COLO668 (cell line): ENCODE results near the gene TMA7B.
"Not testable (repeated sequence)": the region's sequence is repeated elsewhere in the genome, so short reads cannot be mapped to it uniquely, and the experiment has no call there.

ENCODE experiments used
- DNase-seq: peaks from one replicate; lab custom pipeline; 2025; ENCODE audit not compliant: unreplicated experiment; lab: John Stamatoyannopoulos, UW

The TMA7B gene

DNA sequence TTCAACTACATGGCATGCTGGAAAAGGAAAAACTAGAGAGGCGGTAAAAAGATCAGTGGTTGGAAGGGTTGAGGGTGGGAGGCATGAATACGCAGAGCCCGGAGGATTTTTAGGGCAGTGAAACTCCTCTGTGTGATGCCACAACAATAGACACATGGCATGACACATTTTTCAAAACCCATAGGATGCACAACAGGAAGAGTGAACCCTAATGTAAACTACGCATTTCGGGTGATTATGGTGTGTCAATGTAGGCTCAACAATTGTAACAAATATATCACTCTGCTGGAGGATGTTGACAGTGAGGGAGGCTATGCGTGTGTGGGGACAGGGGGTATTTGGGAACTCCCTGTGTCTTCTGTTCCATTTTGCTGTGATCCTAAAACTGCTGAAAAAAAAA is 18.9 kb downstream of the TMA7B start:
- DNase-seq = no peak

GRCh38 chr22:39979458-39979857 is 19.3 kb downstream of the TMA7B start:
- DNase-seq = no peak

GRCh38 chr22:39980596-39980995 is 20.4 kb downstream of the TMA7B start:
- DNase-seq = no peak

GRCh38 chr22:39983346-39983745 is 23.1 kb downstream of the TMA7B start:
- no peak for DNase-seq

DNA sequence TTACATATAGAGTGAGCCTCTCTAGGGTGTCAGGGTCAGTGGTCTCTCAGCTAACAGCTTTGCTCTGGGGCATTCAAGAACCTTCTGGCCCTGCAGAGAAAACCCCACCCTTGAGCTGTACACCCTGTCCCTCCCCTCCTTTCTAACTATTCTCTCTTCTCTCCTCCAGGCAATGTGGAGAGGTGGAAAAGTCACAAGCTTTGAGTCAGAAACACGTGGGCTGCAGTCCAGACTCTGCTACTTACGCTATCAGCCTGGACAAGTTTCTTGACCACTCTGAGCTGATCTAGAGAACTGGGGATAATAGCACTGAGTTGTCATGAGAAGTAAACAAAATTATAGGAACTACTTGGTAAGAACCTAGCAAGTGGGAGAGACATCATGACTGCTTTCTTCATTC is 23.8 kb downstream of the TMA7B start:
- no peak for DNase-seq

GRCh38 chr22:39984746-39985145 is 24.5 kb downstream of the TMA7B start:
- DNase-seq = no peak

DNA sequence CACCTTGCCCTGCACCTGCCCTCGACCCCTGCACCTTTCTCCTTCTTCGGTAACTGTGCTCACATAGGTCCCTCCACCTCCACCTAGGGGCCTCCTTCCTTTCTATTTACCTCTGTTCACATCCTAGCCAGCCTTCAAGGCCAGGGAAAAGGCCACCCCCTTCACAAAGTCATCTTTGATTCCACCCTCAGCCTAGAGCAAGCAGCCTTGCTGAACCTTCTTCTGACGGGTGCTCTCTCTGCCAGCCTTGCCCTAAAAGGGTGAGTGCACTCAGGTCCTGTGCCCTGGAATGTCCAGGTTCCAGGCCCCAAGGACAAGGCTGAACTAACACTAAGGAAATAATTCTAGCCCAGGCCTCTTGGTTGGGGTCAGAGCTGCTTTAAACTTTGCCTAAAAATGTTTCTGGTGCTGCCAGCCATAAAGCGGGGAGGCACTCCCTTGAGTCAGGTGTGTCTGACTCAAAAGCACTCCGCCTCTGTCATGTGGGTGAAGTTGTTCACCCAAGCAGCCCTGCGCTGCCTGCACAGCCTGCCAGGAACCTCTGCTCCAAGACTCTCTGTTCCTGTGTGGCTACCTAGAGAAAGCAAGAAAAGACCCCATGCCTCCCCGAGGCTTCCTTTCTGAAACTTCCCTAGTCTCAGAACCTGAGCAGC is 25.3 kb downstream of the TMA7B start:
- DNase-seq = no peak

DNA sequence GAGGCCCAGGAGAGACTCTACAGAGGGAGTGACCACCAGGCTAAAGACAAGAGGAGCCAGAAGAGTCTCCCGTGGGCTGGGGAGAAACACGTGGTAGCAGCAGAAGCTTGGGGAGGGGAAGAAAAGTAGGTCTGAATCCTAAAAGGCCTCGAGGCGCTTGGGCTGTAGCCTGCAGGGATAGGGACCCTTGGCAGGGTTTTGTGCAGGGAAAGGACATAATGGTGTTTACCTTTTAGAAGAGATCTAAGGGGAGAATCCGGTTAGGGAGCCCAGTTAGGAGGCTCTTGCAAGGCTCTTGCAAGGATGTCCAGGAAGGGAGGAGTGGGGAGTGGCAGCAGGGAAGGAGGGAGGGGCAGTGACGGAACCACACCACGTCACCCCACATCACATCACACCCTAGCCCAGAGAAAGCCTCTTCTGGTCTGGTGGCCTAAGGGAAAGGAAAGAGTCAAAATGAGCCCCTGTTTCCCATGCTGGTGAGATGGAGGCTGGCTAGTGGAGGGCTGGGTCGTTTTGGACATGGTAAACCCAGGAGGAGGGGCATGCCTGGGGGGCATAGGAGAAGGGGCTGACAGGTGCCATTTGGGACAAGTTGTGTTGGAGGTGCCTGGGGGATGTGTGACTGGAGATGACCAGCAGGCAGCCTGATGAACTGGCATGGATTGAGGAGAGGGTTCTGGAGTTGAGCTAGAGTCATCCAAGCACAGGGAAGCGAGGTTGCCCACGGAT is 28.4 kb downstream of the TMA7B start:
- no peak for DNase-seq

DNA sequence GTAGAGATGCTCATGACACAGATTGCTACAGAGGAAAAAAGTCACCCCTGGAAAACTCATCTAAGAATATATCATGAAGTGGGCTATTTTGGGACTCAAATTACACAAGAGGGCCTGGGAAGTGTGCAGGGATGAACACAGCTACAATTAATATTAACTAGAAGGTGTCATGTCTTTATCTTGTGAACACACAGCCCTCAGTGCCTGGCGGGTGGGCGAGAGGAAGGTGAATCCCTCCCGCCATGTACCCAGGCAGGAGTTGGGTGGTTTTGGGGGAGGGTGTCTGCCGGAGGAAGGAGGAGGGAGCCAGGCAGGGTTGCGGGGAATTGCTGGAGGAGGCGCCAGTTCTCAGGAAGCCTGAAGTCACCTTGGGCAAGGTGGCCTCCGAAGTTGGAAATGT is 29.4 kb downstream of the TMA7B start:
- DNase-seq = no peak

GRCh38 chr22:39990686-39991085 is 30.5 kb downstream of the TMA7B start:
- DNase-seq = no peak

DNA sequence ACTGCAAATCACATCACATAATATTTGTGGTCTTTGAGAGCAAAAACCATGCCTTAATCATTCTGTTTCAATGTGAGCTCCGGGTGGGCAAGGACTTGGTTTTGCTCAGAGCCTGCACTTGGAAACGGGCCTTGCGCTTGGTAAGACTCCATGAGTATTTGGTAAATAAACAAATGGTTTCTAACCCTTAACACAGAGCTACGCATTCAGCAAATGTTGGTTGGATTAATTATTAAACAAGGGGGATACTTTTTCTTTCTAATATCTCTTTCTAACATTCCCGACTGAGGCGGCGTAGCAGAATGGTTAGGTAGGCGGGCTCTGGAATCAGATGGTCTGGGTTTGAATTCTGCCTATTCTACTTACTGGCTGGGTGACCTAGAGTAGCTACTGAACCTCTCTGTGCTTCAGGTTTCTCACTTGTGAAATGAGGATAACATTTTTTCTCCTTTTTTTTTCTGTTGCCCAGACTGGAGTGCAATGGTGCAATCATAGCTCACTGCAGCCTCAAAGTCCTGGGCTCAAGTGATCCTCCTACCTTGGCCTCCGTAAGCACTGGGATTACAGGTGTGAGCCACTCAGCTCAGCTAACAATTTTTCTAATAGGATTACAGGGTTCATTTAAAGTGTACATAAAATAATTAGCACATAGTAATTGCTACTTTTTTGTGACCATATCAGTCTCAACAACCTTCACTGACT is 31.1 kb downstream of the TMA7B start:
- peak; percentile 23 for DNase-seq

- no peak for DNase-seq
Measured at GRCh38 chr22:39992088-39992826, 32.1 kb downstream of the TMA7B start.

DNA sequence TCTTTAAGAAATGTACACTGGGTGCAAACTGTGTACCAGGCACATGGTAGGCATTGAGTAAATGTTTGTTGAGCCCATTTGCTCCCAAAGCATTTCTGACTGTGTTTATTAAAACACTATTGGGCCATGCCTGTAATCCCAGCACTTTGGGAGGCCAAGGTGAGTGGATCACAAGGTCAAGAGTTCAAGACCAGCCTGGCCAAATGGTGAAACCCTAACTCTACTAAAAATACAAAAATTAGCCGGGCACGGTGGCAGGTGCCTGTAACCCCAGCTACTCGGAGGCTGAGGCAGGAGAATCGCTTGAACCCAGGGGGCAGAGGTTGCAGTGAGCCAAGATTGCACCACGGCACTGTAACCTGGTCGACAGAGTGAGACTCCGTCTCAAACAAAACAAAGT is 32.7 kb downstream of the TMA7B start:
- not testable (repeated sequence) for DNase-seq

GRCh38 chr22:39994041-39994565 is 33.9 kb downstream of the TMA7B start:
- no peak for DNase-seq

DNA sequence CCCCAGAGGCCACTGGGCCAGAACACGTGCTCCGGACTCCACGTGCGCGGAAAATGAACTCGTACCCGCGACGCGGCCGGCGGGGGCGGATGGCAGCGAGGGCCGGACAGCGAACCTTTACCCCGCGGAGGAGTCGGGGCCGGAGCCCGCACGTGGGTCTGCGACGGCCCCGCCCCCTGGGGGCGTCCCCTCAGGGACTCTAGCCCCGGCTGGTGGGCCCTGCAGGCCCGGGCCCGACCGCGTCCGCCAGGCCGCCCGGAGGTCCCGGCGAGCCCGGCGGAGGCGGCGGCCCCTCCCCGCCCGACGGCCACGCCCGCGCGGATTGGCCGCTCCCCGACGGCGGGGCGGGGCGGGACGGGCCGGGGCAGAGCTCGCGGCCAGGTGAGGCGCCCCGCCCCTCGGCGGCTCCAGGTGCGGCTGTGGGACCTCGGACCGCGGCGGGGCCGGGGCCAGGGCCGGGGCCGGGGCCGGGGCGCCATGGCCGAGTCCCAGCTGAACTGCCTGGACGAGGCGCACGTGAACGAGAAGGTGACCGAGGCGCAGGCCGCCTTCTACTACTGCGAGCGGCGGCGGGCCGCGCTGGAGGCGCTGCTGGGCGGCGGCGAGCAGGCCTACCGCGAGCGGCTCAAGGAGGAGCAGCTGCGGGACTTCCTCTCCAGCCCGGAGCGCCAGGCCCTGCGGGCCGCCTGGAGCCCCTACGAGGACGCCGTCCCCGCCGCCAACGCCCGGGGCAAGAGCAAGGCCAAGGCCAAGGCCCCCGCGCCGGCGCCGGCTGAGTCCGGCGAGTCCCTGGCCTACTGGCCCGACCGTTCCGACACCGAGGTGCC is 34.6 kb downstream of the TMA7B start, which contains the start of gene FAM83F:
FAM83F (plus strand) TSS at position 389 of the 827 bp plus-strand sequence; CDS start at position 478, 89 bp downstream.
- peak; percentile 90 for DNase-seq

GRCh38 chr22:39995393-39996252 is 35.4 kb downstream of the TMA7B start:
- peak; percentile 41 for DNase-seq

- DNase-seq = peak; percentile 29
Measured at GRCh38 chr22:39996732-39997131, 36.5 kb downstream of the TMA7B start.

DNA sequence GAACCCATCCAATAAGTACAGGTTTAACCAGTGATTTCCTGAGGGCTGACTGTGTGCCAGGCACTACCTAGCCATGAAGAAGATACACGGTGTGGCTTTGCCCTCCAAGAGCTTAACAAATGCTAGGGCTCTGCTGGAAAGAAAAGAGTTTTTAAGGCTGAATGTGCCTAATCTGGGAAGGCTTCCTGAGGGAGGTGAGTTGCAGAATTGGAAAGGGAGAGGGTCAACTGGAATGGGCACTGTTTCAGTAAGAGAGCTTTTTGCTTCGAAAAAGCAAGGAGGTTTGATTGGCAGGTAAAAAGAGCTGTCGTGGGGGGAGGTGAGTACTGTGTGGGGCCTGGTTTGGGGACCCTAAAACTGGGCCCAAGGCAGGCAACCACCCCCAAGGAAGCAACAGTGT is 37.2 kb downstream of the TMA7B start:
- no peak for DNase-seq
